Measurements from ENCODE around the gene TMEM207.
A peak's percentile ranks its signal among the peaks of the same experiment; 100 is the strongest.

Gene TMEM207

DNA sequence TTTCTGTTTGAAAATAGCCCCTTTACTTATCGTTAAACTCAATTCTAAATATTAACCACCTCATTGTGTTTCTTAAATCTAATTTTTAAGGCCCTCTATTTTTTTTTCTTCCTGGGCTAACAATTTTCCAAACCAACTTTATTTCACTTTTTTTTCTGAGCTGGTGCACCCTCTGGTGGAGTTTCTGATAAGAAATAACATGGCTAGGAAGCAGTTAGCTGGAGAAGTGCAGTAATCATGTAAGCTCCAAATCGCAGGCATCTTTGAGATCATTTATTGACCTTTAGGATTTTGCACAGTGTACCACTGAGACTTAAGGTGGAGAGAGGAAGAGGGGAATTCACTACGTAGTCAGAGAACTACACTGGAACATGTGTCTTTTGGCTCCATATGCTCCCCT lies 6.4 kb downstream of the TMEM207 start:
- no peak for DNase-seq

DNA sequence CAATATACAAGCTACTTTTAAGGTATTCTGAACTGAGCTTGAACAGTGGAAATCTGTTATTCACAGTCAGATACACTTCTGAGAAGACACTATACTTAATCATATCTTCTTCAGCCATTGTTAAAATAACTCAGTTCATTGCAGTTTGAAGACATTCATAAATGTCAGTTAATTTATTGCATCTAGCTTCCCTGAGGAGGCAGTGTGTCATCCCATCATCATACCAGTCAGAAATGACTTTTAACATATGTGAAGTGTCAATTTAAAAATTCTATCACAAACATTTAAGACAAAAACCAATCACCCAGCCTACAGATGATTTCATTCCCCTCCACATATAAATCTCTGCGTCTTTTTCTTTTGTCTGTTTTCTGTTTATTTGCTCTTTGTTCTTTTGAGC lies 7.5 kb downstream of the TMEM207 start:
- no peak for DNase-seq

DNA sequence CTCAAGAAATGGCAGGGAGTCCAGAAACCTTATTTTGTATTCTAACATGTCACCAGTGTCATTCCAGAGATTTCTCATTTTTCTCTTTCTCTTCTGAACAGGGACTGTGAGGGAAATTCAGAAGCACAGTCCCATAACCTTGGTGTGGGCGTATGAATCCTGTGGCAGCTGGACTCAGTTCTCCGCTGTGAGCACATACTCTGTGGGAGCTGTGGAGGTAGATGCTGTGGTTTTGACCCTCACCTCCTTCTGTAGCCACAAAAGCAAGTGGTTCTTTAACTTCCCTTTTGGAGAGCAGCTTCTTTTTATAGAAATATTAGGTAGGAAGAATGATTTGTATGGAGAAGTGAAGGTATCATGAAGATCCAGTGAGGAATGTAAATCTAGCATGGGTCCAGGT lies 13.4 kb downstream of the TMEM207 start:
- DNase-seq: no peak

DNA sequence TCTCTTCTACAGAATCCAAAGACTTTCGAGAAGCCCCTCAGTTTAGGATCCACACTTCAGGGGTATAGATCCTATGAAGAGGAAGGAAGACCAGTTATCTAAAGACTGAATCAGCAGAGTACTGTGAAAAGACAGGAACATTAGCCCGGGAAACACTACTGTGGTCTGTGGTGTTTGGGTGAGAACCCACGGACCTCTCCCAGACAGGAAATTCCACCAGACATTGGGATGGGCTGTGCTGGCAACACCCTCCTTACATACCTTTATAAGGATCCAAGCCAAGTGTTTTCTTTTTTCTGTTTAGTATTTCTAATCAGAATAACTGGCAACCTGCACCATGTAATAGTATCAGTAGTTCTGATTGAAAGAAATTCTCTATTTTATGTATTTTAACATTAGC lies 14.1 kb downstream of the TMEM207 start:
- DNase-seq: no peak

DNA sequence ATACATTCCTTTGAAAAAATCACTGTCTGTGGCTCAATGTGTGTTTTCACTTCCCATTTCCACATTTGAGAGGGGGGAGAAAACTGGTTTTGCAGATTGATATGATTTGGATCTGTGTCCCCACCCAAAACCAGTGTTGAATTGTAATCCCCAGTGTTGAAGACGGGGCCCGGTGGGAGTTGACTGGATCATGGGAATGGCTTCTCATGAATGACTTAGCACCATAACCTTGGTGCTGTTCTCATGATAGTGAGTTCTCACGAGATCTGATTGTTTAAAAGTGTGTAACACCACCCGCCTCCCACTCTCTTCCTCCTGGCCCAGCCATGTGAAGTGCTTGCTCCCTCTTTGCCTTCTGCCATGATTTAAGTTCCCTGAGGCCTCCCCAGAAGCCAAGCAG lies 16.1 kb downstream of the TMEM207 start:
- no peak for DNase-seq

DNA sequence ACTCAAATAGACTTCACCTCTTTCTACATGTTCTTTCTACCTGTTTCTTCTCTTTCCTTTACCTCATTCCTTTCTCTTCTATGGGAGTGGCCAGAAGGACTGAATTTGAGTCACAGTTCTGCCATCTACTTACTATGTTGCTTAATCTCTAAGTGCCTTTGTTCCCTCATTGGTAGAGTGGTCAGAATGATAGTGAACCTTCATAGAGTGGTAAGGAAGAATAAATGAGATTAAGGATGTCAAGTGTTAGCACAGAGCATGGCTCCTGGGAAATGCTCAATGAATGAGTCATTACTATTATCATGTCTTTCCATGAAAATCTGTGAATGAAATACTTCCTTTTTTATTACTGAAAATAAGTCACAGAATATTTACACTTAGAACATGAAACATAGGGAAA lies 17.5 kb downstream of the TMEM207 start:
- peak; percentile 15 for DNase-seq

DNA sequence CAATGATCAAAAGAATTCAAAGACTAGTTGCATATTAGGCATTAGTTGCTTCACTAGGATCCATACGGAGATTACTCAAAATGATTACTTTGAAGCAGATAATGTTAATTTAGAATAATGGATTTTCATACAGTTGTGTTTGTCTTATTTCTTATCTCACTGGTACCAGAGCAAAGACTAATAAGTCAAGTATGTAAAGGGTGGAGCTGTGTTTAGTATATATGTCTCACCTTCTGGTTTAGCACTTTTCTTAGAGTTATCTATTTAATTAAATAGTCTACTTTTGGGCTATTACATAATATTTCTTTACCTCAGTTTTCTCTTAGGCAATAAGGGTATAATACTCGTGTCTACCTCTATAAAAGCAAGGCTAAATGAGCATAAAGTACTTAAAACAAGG lies 18.8 kb downstream of the TMEM207 start:
- DNase-seq: no peak

DNA sequence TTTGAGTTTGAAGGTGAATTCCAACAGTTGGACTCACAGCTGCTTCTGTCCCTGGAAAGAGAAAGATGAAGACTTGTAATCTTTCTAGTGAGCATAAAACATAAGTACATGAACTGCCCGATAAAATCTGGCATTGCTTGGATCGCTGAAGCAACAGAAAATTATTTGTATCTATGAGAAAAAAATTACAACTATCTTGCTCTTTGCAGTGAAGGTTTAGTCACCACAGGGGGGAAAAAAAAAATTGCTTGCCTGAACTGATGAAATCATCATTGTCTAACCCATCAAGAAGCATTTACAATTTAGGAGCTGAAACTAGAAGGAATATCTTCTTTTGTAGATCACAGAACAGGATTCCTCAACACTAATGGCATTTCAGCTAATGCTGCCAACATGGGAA lies 20.0 kb downstream of the TMEM207 start:
- no peak for DNase-seq

DNA sequence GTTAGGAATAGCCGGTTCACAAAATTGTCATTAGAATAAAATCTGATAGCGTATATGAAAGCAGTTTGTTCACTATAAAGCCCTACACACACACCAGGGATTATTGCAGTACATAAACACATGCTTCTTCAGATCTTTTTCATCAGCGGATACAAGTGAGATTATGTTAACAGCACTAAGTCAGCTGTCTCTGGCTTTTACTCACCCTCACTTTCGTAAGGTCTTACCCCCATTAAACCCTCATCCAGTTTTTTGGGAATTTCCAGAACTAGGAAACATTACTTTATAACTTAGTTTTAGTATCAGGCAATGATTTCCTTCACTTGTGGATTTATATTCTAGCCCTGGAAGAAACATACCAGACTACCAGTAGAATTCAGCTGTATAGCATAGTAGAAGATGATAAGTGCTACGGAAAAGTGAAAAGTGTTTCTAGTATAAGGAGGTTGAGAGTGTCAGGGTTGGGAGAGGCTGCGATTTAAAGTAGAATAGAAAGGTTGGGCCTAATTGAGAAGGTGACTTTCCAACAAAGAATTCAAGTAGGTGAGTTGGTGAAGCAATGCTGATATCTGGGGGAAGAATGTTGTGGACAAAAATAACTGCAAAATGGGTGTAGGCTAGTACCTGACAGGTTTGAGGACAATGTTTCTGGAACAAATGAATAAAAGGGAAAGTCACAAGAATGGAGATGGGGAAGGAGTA lies 22.7 kb downstream of the TMEM207 start:
- peak; percentile 16 for DNase-seq

DNA sequence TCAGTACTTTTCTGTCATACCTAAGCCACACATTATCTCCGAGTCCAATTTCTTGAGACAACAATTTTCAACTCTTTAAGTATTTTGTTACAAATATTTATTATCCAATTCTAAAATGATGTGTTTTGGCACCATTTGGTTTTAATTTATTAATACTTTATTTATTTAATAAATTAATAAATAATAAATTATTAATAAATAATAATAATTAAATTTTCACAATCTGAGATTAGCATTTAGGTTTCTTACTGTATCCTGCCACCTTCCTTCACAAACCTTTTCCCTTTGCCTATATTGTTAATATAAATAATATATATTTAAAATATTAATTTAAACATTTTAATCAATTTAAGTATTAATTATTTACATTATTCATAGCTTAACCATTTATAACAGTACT lies 23.9 kb downstream of the TMEM207 start:
- DNase-seq: no peak

DNA sequence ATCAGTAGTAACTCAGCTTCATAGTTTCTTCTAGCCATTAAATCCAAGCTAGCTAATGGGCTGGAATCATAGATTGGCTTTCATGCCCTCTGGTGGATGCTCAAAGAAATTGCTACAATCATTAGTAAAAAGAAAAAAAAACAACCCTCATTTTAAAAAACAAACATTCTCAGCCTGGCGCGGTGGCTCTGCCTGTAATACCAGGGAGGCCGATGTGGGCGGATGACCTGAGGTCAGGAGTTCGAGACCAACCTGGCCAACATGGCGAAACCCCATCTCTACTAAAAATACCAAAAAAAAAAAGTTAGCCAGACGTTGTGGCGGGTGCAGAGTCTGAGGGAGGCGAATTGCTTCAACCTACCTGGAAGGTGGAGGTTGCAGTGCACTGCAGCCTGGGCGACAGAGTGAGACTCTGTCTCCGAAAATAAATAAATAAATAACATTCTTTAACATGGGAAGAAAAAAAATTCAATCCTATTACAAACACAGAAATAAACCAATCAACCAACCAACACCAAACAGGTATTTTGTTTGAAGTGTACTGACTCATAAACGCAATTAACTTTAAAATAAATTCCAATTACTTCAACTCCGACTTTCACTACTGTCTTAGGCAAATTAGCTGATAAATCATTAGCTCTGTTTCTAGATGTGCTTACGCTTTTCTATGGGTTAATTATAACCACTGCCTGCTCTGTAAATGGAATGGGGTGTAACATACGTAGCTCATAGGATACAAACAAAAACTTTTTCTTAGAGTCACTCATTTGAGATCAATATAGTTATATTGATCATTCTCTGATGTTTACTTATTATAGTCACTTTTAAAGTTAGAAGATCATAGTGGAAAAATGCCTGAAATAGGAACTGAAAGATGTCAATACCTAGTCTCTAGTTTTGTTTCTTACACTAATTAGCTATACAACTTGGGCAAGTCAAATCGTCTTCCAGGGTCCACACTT lies 24.9 kb downstream of the TMEM207 start:
- peak; percentile 54 for DNase-seq

DNA sequence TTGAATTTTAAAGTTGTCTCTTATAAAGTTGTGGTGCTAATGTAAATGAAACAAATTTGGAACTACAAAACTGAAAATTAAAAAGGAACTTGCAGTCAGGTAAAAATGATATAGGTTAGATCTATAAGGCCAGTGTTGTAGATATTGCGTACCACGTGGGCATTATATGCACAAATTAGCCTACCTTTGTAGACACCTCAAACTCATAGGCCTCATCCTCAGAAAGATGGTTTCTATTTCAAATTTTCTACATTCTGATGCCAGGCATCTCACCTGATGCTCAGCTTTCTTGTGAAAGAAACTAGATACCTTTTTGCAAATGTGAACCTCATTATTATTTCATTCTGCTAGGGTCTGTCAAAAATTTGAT lies 25.6 kb downstream of the TMEM207 start:
- no peak for DNase-seq

DNA sequence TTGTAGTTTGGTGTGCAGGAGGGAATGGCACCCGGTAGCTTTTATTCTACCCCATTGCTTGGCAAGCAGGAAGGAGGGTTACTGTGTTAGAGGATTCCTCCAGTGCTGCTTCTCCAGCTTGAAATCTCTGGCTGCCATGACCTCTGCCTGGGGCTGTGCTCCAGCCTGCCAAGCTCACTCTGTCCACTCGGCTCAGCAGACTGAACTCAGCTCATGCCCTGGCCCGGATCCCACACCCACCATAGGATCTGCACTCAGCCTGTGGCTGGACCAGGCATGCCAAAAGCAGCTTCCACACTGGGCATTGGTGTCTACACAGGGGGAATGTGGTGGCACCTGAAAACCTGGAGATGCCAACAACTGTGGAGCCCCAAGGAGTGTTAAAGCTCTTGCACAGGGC lies 35.4 kb downstream of the TMEM207 start:
- DNase-seq: no peak

DNA sequence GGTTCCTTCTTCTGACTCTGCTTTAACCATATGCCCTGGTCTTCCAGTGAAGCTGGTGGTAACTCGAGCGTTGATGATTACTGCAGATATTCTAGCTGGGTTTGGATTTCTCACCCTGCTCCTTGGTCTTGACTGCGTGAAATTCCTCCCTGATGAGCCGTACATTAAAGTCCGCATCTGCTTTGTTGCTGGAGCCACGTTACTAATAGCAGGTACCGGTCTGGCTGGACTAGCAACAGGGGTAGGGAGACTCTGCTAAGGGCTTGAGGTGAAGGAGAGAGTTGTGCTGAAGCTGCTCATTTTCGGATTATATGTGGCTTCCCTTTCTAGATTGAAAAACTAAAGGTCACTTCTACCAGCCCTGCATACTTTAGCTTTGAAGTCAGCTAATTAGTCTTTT lies 45.0 kb downstream of the TMEM207 start:
- no peak for DNase-seq

DNA sequence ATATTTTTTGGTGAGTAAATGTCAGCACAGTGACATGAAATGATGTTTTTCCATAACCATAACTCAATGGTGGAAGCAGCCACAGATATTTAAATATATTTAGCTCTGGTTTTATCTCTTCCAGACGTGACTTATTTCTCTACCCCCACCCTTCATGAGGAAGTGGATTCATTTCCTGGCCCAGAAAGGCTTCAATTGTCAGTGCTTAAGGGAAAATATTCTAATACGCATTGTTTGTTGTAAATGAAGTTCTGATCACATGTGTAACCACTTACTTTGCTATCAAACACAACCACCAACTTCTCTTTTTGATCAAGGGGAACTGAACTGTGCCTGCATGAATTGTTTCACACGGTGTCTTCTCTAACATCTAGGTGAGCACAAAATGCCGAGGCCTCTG lies 47.7 kb downstream of the TMEM207 start:
- no peak for DNase-seq

DNA sequence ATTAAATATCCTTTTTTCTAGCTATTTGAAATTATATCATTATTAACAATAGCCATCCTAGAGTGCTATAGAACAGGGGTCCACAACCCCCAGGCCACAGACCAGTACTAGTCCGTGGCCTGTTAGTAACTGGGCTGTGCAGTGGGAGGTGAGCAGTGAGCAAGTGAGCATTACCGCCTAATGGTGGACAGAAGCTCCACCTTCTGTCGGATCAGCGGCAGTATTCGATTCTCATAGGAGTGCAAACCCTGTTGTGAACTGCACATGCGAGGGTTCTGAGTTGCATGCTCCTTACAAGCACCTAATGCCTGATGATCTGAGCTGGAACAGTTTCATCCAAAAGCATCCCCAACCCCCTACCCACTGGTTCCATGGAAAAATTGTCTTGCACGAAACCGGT lies 50.0 kb downstream of the TMEM207 start:
- DNase-seq: no peak

DNA sequence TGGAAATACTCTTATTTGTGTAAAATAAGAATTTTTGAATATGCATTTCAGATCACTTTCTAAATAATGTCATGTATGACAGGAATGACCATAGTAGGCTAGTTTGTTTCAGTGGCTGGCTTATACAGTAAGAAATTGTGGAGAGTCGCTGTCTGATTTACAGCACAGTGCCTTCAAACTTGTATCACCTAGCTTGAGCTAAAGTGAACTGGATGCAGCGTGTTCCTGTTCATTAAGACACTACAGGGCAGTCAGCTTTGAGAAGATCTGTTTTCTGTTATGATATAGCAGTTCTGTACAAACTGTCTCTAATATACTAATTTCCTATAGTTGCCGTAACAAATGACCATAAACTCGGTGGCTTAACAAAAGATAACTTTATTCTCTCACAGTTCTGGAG lies 51.8 kb downstream of the TMEM207 start:
- DNase-seq: no peak

DNA sequence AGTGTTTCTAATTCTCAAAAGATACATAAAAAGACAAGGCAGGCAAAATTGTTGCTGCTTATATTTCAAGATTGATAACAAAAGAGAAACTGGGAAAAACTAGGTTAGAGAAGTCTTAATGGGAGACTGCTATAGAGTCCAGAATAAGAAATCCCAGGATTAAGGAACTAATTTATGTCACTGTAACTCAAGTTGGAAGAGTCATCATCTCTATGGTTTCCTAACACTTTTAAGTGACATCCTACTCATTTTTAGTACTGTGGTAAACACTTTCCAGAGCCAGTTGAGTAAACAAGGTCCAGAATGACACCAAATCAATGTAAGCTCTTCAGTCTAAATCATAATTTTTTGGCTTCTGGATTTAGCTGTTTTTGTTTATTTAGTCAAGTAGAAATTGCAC lies 53.7 kb downstream of the TMEM207 start:
- DNase-seq: peak; percentile 48

DNA sequence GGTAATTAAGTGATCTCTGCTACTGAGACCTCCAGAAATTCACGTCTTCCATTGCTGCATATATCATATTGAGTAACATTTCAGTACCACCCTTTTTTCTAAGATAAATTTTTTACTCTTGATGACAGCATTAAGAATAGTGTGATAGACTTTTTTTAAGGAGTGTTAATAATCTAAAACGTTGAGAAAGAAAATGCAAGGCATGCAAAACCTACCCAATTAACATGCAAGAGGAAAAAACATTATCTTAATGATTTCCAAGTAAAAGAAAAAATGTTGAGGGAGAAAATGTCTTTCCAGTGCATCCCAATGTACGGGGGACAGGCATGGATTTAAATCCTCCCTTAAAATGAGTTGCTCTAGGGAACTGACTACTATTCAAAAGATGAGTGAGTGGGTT lies 61.0 kb downstream of the TMEM207 start:
- DNase-seq: no peak

DNA sequence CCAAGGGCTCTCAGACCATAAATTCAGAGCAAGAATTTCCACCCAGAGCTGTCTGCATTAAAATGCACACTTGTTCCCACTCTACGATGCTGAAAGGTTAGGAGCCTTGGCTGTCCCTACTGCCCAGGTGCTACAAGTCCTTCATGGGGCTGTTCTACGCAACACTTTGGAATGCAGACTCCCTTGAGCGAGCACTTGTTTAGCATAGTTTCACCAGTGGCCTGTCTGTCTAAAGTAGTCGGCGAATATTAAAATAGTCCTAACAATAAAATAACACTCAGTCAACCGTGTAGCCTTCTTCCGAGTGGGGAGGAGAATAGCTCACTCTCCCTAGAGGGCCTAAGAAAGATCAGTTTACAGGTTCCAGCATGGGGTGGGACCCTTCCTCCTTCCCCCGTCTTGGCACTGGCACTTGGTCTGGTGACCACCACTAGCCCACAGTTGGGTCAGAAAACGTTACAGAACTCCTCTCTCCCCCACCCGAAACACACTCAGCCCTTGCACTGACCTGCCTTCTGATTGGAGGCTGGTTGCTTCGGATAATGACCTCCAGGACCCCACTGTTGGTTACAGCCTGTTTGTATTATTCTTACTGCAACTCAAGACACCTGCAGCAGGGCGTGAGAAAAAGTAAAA lies 62.0 kb downstream of the TMEM207 start, which contains the start of gene CLDN16:
Gene CLDN16, plus strand, starts transcription at position 586 of the 636 bp plus-strand sequence. CDS start 167 bp downstream, outside the sequence.
- no peak for DNase-seq

DNA sequence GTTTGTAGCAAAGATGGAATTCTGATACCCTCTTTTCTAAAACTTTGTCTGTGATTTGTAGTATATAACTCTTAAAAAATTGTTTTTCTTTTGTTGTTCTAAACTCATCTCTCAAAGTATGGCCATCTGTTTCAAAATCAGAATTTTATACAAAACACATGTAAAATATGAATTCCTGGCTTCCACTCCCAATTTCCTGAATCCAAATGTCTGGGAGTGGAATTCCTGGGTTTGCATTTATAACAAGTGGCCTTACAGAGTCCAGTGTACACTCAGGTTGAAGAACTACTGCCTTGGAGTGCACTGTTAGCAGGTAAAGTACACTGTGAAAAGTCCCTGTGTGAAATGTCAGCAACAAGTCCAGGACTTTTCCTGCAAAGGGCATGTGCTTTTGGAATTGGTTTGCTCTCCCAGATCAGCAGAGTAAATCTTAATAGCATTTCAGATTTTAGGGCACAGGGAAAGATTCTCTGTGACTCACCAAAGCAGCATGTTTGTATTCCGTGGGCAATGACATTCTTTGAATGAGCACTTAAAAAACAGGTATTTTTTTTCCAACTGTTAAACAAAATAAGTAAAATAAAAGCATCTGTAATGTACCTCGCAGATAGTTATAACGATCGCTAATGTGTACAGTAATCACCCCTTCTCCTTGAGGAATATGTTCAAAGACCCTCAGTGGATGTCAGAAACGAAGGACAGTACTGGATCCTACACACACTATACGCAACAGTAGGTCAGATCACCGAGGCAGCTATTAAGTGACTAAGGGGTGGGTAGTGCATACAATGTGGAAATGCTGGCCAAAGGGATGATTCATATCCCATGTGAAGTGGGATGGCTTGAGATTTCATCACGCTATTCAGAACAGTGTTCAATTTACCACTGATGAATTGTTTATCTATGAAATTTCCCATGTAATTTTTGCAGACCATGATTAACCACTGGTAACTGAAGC lies 63.7 kb downstream of the TMEM207 start:
- peak; percentile 72 for DNase-seq

DNA sequence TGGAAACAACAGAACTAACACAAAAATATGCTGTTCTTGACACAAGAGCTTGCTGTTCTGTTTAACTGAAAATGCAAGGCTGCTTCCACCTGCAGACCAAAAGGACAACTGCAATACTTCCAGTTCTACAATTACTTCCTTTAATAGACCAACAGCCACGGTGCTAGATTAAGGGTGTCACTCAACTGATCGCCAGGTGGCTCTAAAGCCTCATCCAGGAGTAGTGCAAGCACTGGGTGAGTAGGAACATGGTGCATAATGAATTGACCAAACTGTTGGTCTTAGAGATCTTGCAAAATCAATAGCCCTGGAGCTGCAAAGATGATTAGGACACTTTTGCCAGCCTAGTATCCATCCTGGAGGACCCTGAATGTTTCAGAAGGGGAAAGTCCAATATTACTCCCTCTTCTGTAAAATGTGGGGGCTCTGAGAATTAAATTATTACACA lies 65.4 kb downstream of the TMEM207 start:
- DNase-seq: peak; percentile 23
